Pons (tissue), 1 donor: Measurements from ENCODE around the gene AUP1.
A peak's percentile ranks its signal among the peaks of the same experiment; 100 is the strongest.

Experiments used
- DNase-seq: peaks from one replicate; pipeline ENCODE4 v3.0.0-alpha.2; 2016; ENCODE audit warnings: low spot score

AUP1 gene

DNA sequence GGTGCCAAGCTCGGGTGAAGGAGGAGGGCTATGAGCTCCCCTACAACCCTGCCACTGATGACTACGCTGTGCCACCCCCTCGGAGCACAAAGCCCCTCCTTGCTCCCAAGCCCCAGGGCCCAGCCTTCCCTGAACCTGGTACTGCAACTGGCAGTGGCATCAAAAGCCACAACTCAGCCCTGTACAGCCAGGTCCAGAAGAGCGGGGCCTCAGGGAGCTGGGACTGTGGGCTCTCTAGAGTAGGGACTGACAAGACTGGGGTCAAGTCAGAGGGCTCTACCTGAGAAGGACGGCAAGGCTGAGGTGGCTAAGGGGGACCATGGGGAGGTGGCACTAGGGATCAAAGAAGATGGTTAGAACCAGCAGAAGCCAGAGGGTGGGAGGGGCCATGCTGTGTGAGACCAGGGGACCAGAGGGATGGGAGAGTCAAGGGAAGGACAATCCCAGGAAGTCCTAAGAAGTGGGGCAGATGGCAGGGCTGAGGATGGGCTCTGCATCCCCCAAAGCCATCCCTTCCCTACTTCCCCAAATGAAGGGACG is 27.4 kb upstream of the AUP1 start:
- DNase-seq = no peak

DNA sequence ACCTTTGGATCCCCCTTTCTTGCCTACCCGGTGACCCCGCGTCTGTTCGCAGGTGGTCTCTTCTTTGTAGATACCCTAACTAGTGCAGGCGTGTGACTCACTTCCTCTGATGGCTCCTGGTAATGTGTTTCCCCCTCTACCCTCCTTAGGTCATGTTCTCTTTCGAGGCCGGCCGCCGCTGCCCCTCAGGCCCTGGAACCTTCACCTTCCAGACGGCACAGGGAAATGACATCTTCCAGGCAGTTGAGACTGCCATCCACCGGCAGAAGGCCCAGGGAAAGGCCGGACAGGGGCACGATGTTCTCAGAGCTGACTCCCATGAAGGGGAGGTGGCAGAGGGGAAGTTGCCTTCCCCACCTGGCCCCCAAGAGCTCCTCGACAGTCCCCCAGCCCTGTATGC is 26.7 kb upstream of the AUP1 start:
- DNase-seq = no peak

DNA sequence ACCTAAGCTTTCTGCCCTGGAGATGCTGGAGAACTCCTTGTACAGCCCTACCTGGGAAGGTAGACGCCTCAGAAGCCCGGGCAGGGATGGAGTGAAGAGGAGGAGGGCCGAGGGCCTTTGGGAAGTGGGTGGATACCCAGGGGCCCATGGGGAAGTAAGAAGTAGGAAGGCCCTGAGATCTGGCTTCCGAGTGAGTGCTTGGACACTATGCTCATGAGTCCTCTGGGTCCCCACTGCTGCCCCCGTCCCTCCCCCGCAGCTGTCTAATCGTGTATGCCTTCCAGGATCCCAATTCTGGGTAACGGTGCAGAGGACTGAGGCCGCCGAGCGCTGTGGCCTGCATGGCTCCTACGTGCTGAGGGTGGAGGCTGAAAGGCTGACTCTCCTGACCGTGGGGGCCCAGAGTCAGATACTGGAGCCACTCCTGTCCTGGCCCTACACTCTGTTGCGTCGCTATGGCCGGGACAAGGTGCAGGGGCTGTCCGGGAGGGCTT is 26.2 kb upstream of the AUP1 start:
- DNase-seq = peak; percentile 35

DNA sequence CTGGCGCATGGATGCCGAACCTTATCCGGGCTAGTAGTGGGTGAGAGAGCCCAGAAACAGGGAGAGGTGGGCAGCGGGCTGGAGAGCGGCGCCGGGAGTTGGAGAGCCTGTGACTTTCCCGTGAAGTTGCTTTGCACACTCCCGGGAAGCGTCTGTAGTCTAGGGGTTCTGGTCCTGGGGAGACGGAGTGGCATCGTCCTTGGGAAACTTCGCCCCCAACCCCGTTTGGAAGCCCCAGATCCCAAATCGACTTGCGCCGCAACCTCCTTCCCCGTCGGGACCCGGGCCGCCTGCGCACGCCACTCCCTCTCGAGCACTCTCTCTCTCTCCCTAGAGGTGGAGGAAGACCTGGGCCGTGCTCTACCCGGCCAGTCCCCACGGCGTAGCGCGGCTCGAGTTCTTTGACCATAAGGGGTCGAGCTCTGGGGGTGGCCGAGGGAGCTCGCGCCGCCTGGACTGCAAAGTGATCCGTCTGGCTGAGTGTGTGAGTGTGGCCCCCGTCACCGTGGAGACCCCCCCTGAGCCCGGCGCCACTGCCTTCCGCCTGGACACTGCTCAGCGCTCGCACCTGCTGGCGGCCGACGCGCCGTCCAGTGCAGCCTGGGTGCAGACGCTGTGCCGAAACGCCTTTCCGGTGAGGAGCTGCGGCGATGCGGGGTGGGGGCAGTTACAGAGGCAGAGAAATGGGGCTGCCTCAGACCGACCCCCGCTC is 25.5 kb upstream of the AUP1 start:
- no peak for DNase-seq

DNA sequence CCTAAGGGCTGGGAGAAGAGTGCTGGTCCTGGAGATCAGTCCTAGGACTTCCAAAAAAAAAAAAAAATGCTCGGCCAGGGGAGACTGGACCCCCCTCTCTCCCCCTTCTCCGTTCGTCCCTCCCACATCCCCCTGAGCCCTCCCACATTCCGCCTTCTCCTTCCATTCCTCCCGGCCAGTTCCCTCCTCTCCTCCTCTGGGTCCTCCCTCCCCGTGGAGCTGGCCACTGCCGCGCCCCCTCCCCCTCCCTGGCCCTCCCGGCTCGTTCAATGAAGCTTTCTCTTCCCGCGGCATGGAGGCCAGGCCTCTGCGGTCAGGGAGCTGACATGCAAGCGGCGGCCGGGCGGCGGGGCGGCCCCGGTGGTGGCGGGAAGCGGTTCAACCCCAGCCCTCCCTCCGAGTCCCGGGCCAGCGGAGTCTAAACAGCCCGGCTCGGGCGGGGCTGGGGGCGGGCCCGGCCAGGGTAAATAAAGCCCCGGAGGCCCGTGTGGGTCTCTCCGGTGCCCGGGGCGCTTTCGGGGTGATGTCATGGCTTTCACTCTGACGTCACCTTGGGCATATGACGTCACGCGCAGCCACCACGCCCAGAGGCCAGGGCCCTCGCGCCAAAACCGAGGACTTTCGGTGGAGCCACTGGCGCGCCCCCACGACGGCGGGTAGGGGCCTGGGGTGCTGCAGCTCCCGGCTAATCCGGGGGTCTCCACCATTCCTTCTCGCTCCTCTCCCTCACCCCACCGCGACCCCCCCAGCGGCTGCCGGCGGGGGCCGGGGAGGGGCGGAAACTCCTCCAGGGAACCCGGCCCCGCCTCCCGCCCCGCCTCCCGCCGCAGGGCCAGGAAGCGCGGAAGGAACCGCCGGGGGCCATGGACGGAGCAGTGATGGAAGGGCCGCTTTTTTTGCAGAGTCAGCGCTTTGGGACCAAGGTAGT is 24.6 kb upstream of the AUP1 start, which contains the start of the genes DOK1 and LOXL3:
DOK1 (plus strand) TSS at position 829 of the 928 bp plus-strand sequence; CDS start at position 864, 35 bp downstream.
LOXL3 (minus strand) TSS at position 51 of the 928 bp plus-strand sequence. CDS start 1,308 bp downstream, outside the sequence.
- DNase-seq = peak; percentile 50

DNA sequence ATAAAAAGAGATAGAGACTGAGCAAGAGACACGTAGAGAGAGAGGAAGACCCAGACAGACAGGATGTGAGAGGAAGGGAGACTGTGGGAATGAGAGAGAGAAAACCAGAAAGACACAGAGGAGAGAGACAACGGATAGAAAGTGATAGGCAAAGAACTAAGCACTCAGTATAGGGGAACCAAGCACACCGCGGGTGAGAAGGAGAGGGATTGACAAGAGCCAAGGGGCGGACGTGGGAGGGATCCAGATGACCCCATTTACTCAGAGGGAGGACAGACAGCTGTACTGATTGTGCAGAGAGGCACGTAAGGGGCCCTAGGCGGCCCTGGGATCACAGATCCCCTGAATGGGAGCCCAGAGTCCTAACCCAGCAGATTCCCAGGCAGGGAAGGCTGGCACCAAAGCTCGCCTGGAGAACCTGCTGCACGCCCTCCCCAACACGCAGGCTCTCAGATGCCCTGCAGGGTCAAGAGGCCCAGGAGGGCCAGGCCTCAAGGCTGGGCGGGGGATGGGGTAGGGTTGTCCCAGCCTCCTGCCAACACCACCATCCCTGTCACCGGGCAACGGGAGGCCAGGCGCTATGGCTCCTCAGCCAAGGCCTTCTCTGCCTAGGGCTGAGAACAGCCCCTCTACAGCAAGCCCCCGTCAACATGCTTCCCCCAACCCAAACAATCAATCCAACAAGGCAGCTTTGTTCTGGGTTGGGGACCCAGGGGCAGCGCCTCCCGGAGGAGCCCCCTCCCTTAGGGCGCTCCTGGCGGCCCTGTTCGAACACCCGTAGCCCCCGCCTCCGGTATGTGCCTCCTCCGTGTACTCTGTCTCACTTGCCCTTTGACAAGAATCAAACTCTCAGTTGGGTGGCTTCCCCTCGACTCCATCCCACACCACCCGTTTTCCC is 23.7 kb upstream of the AUP1 start:
- no peak for DNase-seq

DNA sequence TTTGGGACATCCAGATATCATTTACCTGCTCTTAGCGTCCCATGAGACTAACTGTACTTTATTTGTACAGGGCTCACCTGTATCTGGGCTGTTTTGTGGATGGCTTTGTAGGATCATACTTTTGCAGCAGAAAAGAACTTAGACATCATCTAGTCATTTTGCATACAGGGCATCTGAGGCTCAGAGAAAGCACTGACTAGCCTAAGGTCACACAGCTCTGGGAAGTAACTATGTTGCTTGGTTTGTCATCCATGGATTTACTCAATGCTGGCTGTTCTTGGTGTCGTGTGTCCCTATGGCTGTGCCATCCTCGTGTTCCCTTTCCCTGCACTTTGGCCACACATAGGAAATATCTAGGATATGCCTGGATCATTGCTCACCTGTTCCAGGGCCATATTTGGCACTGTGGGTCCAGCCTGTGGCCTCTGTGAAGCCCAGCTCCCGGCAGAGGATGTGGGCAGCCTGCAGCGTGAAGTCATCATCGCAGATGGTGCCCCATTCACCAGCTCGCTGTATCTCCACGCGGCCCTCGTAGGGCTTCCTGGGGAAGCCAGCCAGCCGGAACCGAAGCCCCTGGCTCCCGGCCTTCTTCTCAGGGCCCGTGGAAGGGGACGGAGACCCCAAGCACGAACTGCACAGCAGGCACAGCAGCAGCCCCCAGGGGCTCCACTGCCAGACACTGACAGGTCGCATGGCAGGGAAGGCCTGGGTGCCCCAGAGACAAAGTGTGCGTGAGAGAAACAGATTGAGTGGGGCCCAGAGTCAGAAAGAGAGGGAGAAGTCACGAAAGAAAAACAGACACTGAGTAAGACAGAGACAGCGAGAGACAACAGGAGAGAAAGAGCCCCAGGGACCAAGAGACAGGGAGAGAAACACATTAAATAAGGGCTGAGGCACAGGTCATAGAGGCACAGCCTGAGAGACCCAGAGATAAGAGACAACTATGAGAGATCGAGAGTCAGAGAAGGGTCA is 22.7 kb upstream of the AUP1 start:
- no peak for DNase-seq

DNA sequence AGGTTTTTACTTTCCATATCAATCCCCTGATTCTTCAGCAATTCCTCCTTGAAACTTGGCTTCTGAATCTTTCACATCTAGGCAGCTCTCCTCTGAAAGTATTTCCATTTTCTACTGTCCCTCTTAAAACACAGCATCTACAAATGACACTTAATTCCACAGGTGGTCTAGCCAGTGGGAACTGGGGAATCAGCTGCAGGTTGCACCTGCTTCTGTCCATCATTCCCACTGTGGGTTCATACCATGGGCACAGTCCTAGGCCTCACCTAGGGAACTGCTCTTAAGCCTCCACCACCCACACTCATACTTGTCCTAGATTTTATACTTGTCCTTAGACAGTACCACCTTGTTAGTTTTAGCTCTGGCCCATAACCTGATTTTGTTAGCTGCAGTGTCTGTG is 22.0 kb upstream of the AUP1 start:
- DNase-seq = no peak

DNA sequence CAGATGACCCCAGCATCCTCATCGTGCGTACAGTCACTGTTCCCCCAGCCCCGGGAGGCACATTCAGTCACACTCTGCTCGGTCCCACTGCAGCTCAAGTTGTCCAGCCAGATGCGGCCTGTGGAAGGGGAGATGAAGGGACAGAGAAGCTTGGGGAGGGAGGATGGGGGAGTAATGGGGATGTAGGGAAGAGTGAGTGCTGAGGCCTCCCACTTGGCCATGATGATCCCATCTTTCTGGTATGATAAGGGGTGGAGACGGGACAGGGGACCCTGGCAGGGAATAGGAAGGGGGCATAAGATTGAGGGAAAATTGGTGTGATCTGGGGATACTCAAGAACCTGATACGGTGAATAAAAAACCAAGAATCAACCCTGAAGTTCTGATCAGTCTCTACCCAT is 20.7 kb upstream of the AUP1 start:
- no peak for DNase-seq

DNA sequence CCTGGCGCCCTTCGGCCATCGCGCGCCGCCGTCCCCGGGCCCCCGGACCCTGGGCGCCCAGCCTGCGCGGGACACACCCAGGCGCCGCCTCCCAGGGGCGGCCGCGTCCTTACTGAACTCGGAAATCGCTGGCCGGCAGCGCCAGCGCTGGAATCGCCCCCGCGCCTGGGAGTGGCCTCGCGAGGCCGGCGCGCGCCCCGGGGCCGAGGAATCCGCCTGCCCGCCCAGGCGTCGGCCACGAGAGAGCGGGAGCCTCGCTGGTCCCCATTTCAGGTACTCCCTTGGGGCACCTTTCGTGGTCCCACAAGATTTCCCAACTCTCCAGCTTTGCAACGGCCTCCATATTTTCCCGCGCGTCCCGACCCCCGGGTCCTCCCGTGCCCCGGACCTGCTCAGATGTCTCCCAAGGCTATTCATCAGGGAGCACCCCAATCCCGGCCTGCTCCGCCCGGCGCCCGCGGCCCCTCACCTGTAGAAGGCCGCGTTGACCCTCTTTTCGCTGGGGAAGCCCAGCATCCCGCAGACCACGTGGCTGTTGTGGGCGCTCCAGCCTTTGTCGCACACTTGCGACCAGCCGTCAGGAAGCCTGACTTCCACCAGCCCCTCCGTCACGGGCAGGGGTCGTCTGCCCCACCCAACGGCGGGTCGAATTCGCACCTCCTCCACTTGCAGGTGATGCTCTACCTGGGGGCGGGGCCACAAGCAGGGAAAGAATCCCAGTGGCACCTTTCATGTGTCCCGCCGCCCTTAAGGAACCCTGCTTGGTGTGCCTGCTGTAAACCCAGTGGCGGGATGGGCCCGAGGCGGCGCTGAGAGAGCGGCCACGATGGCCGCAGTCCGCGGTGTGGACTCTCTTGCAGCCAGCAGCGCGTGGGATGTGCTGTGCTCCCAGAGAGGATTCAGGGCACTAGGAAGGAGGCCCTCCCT is 19.7 kb upstream of the AUP1 start:
- no peak for DNase-seq

DNA sequence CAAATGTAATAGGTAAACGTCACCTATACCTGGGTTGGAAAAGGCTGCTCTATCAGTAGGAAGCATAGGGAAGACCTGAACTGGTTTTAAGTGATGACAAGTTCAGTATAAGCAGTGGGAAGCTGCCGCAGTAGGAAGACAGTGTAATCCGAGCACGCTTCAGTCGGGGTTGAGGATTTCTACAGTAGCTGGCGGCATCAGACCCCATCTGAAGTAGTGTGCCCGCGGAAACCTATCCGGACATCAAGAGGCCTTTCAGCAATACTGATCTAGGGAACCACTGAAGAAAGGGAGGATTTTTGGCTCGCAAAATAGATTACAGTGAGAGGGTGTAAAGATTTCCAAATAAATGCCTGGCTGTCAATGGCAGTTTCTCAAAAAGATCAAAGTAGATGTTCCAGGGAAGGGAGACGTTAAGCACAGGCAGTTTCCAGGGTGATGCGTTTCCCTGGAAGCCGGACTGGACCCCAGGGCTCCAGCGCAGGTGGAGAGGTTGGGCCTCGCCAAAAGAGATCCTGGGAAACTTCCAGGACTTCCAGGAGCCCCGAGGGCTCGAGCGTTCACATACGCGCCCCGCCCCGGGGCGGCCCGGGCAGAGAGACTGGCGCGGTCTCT is 18.9 kb upstream of the AUP1 start:
- no peak for DNase-seq

DNA sequence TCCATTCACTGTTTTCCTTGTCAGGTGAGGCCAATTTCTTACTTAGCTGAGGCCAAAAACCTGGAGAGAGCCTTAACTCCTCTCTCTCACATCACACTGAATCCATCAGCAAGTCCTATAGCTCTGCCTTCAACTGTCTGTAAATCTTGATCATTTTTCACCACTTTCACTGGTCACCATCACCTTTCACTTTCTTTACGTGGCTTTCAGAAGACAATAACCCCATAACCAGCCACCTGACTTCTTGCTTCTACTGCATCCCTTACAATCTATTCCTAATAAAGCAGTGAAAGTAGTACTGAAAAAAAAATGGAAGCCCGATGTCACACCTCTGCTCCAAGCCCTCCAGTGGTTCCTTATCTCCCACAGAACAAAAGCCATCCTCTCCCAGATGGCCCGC is 16.5 kb upstream of the AUP1 start:
- no peak for DNase-seq

DNA sequence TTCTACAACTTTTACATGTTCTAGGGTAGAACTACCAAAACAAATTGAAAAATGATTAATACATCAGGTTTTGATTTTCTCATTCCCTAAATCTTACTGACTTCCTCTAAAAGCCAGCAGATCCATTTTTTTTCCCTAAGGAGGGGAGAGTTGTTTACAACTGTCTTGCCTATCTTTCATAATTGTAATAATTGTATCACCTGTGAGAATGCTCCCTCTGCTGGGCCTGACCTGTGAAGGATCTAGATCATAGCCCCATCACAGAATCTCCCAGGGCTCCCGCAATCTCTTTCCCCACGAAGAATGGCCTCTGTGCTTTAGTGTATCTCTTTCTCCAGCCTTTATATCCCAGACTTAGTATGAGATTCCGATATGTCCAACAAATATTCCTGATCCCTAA is 15.1 kb upstream of the AUP1 start:
- DNase-seq = no peak

DNA sequence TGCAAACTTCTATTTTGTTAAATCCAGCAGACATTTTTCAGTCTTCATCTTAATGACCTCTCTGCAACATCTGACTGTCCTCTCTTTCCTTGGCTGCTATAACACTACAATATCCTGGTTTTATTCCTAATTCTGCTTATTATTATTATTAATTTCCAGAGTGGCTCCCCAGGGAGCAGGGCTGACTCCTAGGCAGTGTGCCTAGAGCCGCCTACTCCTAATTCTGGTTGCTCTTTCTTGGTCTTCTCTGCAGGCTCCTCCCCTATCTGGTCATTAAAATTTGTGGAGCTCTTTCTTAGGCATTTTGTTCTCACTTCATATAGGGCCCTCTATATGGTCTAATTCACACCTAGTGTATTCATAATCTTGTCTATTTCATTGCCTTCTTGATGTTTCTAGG is 13.5 kb upstream of the AUP1 start:
- DNase-seq = no peak

DNA sequence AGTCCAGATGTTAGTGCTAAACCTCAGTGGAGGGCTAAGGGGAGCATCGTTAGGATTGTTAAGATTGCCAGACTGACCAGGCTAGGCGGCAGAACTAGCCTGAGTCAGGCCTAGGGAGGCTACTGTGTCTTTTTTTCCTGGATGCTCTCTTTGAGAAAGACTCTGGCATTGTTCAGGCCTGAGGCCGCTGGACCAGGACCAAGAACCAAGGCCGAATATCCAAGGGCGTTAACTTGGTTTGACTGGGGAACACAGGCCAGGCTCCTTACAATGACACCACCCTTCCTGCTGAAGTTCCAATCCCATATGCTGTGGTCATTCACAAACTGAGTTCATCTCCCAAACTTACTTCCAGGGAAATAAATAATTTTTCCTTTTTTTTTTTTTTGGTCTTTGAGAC is 10.8 kb upstream of the AUP1 start:
- DNase-seq = no peak

DNA sequence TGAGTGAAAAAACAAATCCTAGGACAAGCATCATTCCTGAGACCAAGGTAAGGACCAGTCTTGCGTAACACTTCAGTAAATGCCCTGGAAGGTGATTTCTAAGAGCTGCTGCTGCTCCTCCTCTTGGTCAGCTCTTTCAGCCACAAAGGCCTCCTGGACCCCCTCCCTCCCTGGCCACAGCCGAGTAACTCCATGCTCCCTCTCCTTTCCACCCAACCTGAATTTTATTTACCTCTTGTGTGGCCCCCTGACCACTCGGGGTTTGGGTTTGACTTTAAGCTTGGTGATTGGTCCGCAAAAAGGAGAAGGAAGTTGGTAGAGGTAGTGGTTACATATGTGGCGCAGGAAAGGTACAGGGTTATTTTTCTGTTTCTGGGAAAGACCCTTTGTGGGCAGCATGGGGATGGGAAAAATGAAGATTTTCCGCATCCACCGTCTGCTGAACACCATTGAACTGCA is 9.4 kb upstream of the AUP1 start:
- DNase-seq = no peak

DNA sequence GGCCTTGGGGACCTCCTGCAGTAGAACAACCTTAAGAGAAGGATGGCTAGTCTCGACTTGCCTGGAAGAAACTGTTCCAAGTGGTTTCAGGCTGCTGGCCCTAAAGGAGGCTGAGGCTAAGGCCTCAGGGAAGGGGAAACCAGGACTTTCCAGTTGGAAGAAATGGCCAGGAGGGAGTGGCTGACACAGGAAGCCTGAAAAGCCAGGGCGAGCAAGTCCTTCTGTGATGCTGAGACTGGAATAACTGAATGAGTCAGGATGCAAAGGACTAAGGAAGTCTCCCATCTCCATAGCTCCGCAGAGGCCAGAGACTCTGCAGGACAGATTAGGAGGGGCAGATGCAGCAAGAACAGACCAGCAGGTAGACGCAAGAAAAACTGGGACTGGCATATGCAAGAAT is 7.6 kb upstream of the AUP1 start:
- no peak for DNase-seq

DNA sequence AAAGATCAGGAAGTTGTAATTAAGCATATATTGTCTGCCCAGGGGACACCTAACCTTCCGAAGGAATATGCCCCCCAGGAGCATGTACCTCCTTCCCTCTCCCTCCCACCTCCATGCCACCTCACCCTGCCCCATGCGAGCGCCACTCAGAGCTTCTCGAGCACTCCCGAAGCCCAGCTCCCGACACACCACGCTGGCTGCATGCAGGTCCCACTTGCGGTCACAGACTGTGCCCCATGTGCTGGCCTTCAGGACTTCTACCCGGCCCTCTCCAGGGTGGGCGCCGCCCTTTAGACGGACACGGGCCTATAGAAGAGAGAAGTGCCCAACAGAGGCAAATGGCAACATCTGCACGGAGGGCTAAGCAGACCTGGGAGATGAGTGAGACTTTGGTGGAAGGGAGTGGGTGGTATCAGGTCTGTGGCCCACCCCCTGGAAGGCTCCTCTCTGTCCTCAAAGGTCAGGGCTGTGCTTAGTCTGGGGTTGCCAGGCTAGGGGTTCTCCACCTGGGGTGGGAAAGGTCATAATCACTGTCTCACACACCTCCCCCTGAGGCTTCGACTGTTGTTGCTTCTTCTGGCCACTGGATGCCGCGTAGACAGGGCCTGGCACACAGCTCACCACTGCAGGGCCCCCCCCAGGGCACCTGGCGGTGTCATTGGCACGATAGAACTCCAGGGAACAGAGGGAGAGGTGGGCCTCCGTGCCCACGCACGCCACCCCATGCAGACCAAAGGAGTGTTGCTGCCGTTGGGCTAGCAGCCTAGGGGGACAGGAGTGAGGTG is 6.9 kb upstream of the AUP1 start:
- no peak for DNase-seq
